Tibial nerve (tissue), 4 donors: ENCODE measurements around the gene NEDD4L. TPM values are rescaled to one million over a fixed set of nuclear protein-coding genes. Genes with fewer than 3 reads are reported as not detected.
"Not testable (repeated sequence)": the region's sequence is repeated elsewhere in the genome, so short reads cannot be mapped to it uniquely, and the experiment has no call there.

Source experiments
- DNase-seq, 2 donors: peaks; one replicate each; pipeline ENCODE4 v3.0.0-alpha.2; 2019; ENCODE audit warnings: low spot score in 2 of 2
- H3K27ac ChIP-seq, 4 donors: fragments of 200-600 bp; sonication (generic) in 3 of 4; one replicate each; pipeline ENCODE4 v1.5.1; 2017 to 2019; ENCODE audit warnings: mild to moderate bottlenecking in 1 of 4
- H3K27me3 ChIP-seq, 2 donors: fragments of 200-600 bp; sonication (generic) in 1 of 2; one replicate each; pipeline versions ENCODE4 v1.5.1 to v1.6.0; 2017 to 2019
- H3K36me3 ChIP-seq, 3 donors: fragments of 200-600 bp; sonication (generic); one replicate each; pipeline ENCODE4 v1.5.1; 2018 to 2019
- H3K4me1 ChIP-seq, 4 donors: fragments of 200-600 bp; sonication (generic) in 3 of 4; one replicate each; pipeline ENCODE4 v1.5.1; 2017 to 2019
- H3K4me3 ChIP-seq, 4 donors: fragments of 200-600 bp; sonication (generic) in 3 of 4; one replicate each; pipeline ENCODE4 v1.5.1; 2017 to 2019; ENCODE audit warnings: mild to moderate bottlenecking in 1 of 4, moderate library complexity in 1 of 4
- H3K9me3 ChIP-seq, 4 donors: fragments of 200-600 bp; sonication (generic) in 3 of 4; one replicate each; pipeline ENCODE4 v1.5.1; 2017 to 2019
- CTCF ChIP-seq, 5 experiments: fragments of 200-600 bp in 3 of 5; fragments of 450-650 bp in 2 of 5; sonication (generic) in 3 of 5; IDR thresholded peaks; one replicate each; pipeline ENCODE4 v1.5.1; 2016 to 2019; ENCODE audit warnings: antibody characterized with exemption in 5 of 5, mild to moderate bottlenecking in 3 of 5, moderate library complexity in 2 of 5
- EP300 ChIP-seq, 2 donors: sonication (generic); formaldehyde crosslinking; IDR thresholded peaks; one replicate each; pipeline ENCODE4 v1.6.1; 2017; ENCODE audit warnings: antibody characterized with exemption in 2 of 2, mild to moderate bottlenecking in 1 of 2
- POLR2A ChIP-seq, 2 donors: fragments of 450-650 bp; IDR thresholded peaks; one replicate each; pipeline ENCODE4 v1.6.1; 2017; ENCODE audit warnings: antibody characterized with exemption in 2 of 2, mild to moderate bottlenecking in 2 of 2, moderate library complexity in 2 of 2
- WGBS, 2 donors: methylation state at CpG; one replicate each; pipeline ENCODE4 v1.1.5; 2018; 5-methylcytosine and 5-hydroxymethylcytosine counted together
- total RNA-seq, 4 donors: library from RNA; depleted of rRNA; stranded (reverse); fragments of >200 nt; gene quantifications; one replicate each; pipeline ENCODE4 v1.1.0, GENCODE V29; 2016

NEDD4L gene
- total RNA-seq, 4 donors from 2014 or later, result 15.3 to 59.9 (median 26.8) TPM

DNA sequence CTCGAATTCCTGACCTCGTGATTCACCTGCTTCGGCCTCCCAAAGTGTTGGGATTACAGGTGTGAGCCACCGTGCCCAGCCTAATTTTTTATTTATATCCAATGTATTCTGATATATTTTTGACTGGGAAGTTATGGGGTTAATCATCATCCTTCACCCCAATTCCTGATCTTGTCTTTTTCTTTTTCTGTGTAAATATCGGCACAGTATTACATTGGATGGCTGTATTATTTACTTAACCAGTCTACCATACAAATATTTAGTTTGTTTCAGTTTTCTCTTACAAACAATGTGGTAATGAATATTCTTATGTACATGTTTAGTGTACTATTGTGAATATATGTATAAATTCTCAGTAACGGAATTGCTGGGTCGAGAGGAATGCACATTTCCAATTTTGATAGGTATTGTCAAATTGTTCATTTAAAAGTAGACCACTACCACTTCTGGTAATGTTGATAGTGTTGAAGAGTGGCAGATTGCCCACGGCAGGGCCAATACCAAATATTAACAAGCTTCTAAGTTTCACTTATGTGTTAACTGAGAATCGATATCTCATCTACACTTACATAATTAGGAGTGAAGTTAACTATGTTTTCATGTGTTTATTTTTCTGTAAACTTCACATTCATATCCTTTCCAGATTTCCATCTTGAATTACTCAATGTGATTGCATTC is 388.2 kb downstream of the NEDD4L start:
- Histone ChIP-seq H3K4me1 (no peaks in the 10 kb centered on the region), H3K36me3 (no peaks in the 10 kb centered on the region), H3K9me3 (no peaks in the 10 kb centered on the region), H3K27ac (no peak overlapping the region), H3K27me3 (no peaks in the 10 kb centered on the region), H3K4me3 (no peak overlapping the region)
- DNase-seq, result no peak
- TF ChIP-seq CTCF (IDR thresholded peaks at IDR 0.05), result no peak
- no peak for TF ChIP-seq POLR2A (IDR thresholded peaks at IDR 0.05)
- no peak for TF ChIP-seq EP300 (IDR thresholded peaks at IDR 0.05)
- WGBS, 2 donors, result 85 to 86% methylated on average over 9 of the region's 9 CpGs

DNA sequence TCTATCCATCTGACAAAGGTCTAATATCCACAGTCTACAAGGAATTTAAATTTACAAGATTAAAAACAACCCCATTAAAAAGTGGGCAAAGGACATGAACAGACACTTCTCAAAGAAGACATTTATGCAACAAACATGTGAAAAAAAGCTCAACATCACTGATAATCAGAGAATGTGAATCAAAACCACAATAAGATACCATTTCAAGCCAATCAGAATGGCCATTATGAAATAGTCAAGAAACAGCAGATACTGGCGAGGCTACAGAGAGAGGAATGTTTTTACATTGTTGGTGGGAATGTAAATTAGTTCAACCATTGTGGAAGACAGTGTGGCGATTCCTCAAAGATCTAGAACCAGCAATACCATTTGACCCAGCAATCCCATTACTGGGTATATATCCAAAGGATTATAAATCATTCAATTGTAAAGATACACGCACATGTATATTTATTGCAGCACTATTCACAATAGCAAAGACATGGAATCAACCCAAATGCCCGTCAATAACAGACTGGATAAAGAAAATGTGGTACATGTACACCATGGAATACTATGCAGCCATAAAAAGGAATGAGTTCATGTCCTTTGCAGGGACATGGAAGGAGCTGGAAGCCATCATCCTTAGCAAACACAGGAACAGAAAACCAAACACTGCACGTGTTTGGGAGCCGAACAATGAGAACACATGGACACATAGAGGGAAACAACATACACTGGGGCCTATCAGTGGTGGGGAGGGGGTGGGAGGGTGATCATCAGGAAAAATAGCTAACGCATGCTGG is 391.4 kb downstream of the NEDD4L start:
- not testable (repeated sequence) for DNase-seq, H3K36me3 ChIP-seq, H3K4me3 ChIP-seq, H3K27me3 ChIP-seq, H3K9me3 ChIP-seq, H3K27ac ChIP-seq
- 87 to 89% methylated on average over 7 of the region's 7 CpGs for WGBS, 2 donors
- peaks cover 0 to 14% (median 4%) of the 10 kb centered on the region in 4 donors for H3K4me1 ChIP-seq

- Histone ChIP-seq H3K4me3 (peak overlapping the region in 2 of 4 donors; percentile 26 to 36), H3K36me3 (no peaks in the 10 kb centered on the region), H3K27ac (peak overlapping the region in 2 of 4 donors; percentile 15 to 17), H3K9me3 (no peaks in the 10 kb centered on the region), H3K4me1 (peaks cover 0 to 14% (median 4%) of the 10 kb centered on the region in 4 donors), H3K27me3 (no peaks in the 10 kb centered on the region)
- TF ChIP-seq CTCF (IDR thresholded peaks at IDR 0.05) (no peak), EP300 (IDR thresholded peaks at IDR 0.05) (no peak), POLR2A (IDR thresholded peaks at IDR 0.05) (no peak)
- 50 to 54% methylated on average over 6 of the region's 6 CpGs for WGBS, 2 donors
- DNase-seq, result no peak
These were observed 394.3 kb downstream of the NEDD4L start for GRCh38 chr18:58438161-58438957.

DNA sequence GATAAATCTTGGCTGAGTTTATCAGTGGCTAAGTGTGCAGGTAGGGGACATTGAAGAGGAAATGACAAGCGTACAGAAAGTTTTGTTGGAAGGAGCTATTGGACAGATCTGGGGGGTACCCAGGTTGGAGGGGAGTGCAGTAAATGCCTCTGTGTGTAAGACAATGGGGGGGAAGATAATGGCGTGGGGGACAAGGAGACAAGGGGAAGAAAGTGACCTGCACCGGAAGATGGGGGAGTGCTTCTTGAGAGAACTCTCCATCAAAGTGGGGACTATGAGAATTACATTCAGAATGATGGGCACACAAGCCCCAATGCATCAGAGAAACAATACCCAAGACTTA is 394.9 kb downstream of the NEDD4L start:
- WGBS, 2 donors, result 50 to 63% methylated on average over 3 of the region's 3 CpGs
- Histone ChIP-seq H3K27me3 (no peaks in the 10 kb centered on the region), H3K9me3 (no peaks in the 10 kb centered on the region), H3K4me3 (peak overlapping the region in 2 of 4 donors; percentile 26 to 36), H3K36me3 (no peaks in the 10 kb centered on the region), H3K27ac (peak overlapping the region in 2 of 4 donors; percentile 15 to 17), H3K4me1 (peaks cover 0 to 14% (median 4%) of the 10 kb centered on the region in 4 donors)
- no peak for DNase-seq
- TF ChIP-seq POLR2A (IDR thresholded peaks at IDR 0.05) (no peak), CTCF (IDR thresholded peaks at IDR 0.05) (no peak)

- Histone ChIP-seq H3K9me3 (no peaks in the 10 kb centered on the region), H3K36me3 (no peaks in the 10 kb centered on the region), H3K4me1 (peaks cover 0 to 9% (median 1%) of the 10 kb centered on the region in 4 donors), H3K27ac (no peak overlapping the region), H3K4me3 (no peak overlapping the region), H3K27me3 (no peaks in the 10 kb centered on the region)
- DNase-seq, result no peak
- WGBS, 2 donors, result 39 to 40% methylated on average over 6 of the region's 6 CpGs
- no peak for TF ChIP-seq CTCF (IDR thresholded peaks at IDR 0.05)
These were observed 399.6 kb downstream of the NEDD4L start for GRCh38 chr18:58443671-58444070.
